HG03103 (cell line): ENCODE measurements around the gene TBATA.

ENCODE experiments used
- ATAC-seq: cut with Tn5 transposase; IDR thresholded peaks from one replicate; pipeline ENCODE4 v1.9.1; 2021; ENCODE audit warnings: low read depth; ENCODE audit not compliant: unreplicated experiment

The TBATA gene

DNA sequence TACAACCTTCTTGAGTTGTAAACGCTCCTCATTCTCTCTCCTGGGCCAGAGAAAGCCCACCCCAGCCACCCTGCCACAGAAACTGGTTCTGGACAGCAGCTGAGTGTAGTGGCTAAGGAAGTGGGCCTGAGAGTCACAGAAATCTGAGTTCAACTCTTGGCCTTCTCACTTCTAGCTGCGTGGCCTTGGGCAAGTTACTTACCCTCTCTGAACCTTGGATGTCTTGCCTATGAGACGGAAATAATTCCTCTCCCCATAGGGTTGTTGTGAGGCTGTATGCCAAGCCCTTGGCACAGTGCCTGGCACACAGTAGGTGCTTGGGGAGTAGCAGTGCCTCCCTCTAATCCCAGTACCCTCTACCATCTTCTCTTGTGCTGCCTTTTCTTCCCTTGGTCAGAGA, 61.4 kb downstream of the TBATA start:
- ATAC-seq, result no peak

DNA sequence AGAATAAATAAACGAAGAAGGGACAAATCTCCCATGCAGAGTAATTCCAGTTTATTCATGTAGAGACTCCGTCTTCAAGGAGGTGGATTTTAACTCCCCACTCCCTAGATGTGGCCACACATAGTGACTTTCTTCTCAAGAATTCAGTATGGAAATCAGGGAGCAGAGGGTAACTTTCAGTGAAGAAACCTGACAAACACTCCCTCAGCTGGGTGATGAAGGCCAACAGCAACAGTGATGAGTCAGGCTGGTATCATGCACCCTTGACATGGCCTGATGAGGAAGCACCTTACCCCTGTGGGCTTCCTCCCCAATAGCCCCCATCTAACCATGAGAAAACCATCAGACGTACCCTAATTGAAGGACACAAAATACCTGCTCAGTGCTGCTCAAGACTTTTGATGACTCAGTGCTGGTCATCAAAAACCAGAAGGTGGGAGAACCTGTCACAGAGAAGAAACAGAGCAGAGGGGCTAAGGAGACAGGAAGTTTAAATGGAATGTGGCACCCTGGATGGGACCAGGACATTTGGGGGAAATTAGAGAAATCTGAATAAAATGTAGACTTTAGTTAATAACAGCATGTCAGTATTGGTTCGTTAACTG, 62.3 kb downstream of the TBATA start:
- no peak for ATAC-seq
